Cardiac muscle cell (in vitro differentiated cells and primary cell): ENCODE data around the gene HOXB4. TPM values are rescaled to one million over a fixed set of nuclear protein-coding genes. Genes with fewer than 3 reads are reported as not detected.

Experiments used
- DNase-seq, 2 donors: peaks; one replicate each; pipeline versions ENCODE4 v3.0.0 to v3.0.0-alpha.2; 2010 to 2017; ENCODE audit warnings: low read depth in 1 of 2, low spot score in 1 of 2
- H3K27ac ChIP-seq: fragments of 200-600 bp; sonication (generic); 2 replicates; pipeline ENCODE4 v1.5.1; 2016
- H3K27me3 ChIP-seq: fragments of 200-600 bp; sonication (generic); 2 replicates; pipeline ENCODE4 v1.6.0; 2016; ENCODE audit warnings: control low read depth
- H3K36me3 ChIP-seq: fragments of 200-600 bp; sonication (generic); 2 replicates; pipeline ENCODE4 v1.5.1; 2016; ENCODE audit warnings: control low read depth
- H3K4me1 ChIP-seq: fragments of 200-600 bp; sonication (generic); 2 replicates; pipeline ENCODE4 v1.8.1; 2017; ENCODE audit warnings: low read depth, mild to moderate bottlenecking, mixed run types
- H3K4me3 ChIP-seq: fragments of 200-600 bp; sonication (generic); 2 replicates; pipeline ENCODE4 v1.5.1; 2016; ENCODE audit warnings: mild to moderate bottlenecking
- H3K9me3 ChIP-seq: fragments of 200-600 bp; sonication (generic); 2 replicates; pipeline ENCODE4 v1.5.1; 2017; ENCODE audit warnings: low read depth, mild to moderate bottlenecking, control low read depth
- CTCF ChIP-seq: IDR thresholded peaks from 2 replicates; pipeline ENCODE4 v1.5.1; 2012; ENCODE audit warnings: low read depth, mild to moderate bottlenecking, low read length
- polyA plus RNA-seq: library from polyadenylated mRNA; unstranded; fragments of >200 nt; fragmentation: Nextera tagmentation; extraction: Ambion mirVana; gene quantifications from 2 replicates; pipeline ENCODE4 v1.2.1, GENCODE V29; 2016
- total RNA-seq: library from RNA; depleted of rRNA; stranded (reverse); fragments of >200 nt; gene quantifications from 2 replicates; pipeline ENCODE4 v1.2.3, GENCODE V29; 2016

The HOXB4 gene
- total and polyA plus RNA-seq, 2 experiments from 2014 or later = 5.4 to 12.5 TPM

DNA sequence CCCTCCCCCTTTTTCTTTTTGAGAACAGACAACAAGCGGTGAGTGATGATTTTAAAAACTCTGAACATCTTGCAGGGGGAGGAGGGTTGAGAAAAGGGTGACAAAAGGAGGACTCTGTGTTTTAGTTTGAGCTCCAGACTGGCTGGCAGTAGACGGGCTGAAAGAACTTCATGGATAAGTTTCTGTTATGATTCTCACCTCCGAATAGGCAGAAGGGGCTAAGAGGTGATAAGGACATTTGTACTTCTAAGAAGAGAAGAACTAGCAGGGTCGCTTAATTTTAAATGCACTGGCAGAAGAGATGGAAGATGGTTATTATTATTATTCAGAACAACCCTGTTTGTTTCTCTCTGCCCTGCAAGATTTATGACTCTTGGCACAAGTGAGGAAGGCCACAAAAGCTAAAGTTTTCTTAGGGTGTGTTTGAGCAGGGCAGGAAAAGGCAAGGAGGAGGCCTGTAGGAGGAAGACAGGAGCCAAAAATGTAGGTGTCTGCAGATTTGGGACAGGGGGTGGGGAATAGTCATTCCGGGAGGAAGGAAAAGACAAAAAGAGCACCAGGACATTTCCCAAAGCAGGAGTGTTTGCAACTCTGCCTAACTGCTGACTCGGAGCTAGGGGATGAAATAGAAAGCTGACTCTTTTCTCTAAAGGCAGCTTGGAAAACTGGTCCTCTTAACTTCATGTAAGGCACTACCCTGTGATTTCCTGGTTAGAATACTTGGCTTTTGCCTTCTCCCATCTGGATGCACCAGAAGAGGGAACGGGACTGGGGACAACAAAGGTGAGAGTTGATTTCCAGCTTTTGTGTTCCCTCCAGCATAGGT is 21.4 kb downstream of the HOXB4 start:
- Histone ChIP-seq H3K9me3 (no peaks in the 10 kb centered on the region), H3K36me3 (no peaks in the 10 kb centered on the region), H3K27me3 (peaks cover 80% of the 10 kb centered on the region), H3K27ac (peak overlapping the region; percentile 91), H3K4me1 (peaks cover 63% of the 10 kb centered on the region), H3K4me3 (peak overlapping the region; percentile 51)
- no peak for DNase-seq
- TF ChIP-seq CTCF = no peak

DNA sequence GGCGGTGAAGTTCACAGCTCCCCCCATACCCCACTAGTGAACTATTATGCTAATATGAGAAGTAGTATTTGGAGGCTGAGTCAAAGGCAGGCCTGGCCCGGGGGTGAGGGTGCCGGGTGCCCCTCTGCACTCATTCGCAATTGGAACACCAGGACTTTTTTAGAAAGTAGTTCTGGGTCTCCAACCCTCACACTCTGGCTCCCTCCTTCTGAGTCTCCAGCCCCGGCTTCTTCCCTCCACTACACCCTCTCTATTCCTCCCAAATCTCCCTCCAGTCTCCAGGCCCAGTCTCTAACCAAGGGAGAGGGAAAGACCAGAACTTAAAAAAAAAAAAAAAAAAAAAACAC is 21.9 kb downstream of the HOXB4 start:
- peaks cover 80% of the 10 kb centered on the region for H3K27me3 ChIP-seq
- H3K27ac ChIP-seq = peak overlapping the region; percentile 91
- no peaks in the 10 kb centered on the region for H3K9me3 ChIP-seq
- no peaks in the 10 kb centered on the region for H3K36me3 ChIP-seq
- H3K4me1 ChIP-seq = peaks cover 67% of the 10 kb centered on the region
- no peak for DNase-seq
- TF ChIP-seq CTCF = no peak
- peak overlapping the region; percentile 51 for H3K4me3 ChIP-seq

GRCh38 chr17:48555258-48556228 is 22.6 kb downstream of the HOXB4 start:
- Histone ChIP-seq H3K27ac (peak overlapping the region; percentile 91), H3K27me3 (peaks cover 78% of the 10 kb centered on the region), H3K4me3 (peak overlapping the region; percentile 51), H3K9me3 (no peaks in the 10 kb centered on the region), H3K36me3 (no peaks in the 10 kb centered on the region), H3K4me1 (peaks cover 69% of the 10 kb centered on the region)
- DNase-seq = peak; percentile 84 to 88
- TF ChIP-seq CTCF = no peak

GRCh38 chr17:48554412-48555257 is 23.5 kb downstream of the HOXB4 start:
- Histone ChIP-seq H3K4me1 (peaks cover 73% of the 10 kb centered on the region), H3K9me3 (no peaks in the 10 kb centered on the region), H3K4me3 (peak overlapping the region; percentile 51), H3K27ac (peak overlapping the region; percentile 91), H3K27me3 (peaks cover 77% of the 10 kb centered on the region), H3K36me3 (no peaks in the 10 kb centered on the region)
- no peak for DNase-seq
- no peak for TF ChIP-seq CTCF

- Histone ChIP-seq H3K36me3 (no peaks in the 10 kb centered on the region), H3K27ac (peak overlapping the region; percentile 91), H3K4me3 (peak overlapping the region; percentile 51), H3K4me1 (peaks cover 73% of the 10 kb centered on the region), H3K9me3 (no peaks in the 10 kb centered on the region), H3K27me3 (peaks cover 69% of the 10 kb centered on the region)
- DNase-seq = no peak
- no peak for TF ChIP-seq CTCF
Observed at GRCh38 chr17:48553826-48554225, 24.3 kb downstream of the HOXB4 start.
